K562 (cell line): ENCODE data around the gene SOCS3. TPM values are rescaled to one million over a fixed set of nuclear protein-coding genes. Genes with fewer than 3 reads are reported as not detected.
A peak's percentile ranks its signal among the peaks of the same experiment; 100 is the strongest.

Experiments used
- ARID2 ChIP-seq: fragments of 450-650 bp; IDR thresholded peaks from 2 replicates; pipeline ENCODE4 v1.6.1; 2017; ENCODE audit warnings: antibody characterized with exemption, mild to moderate bottlenecking
- BMI1 ChIP-seq: fragments of 150-350 bp; IDR thresholded peaks from 2 replicates; pipeline ENCODE4 v1.6.1; 2014; ENCODE audit warnings: low read length
- CHD4 ChIP-seq: fragments of 200-600 bp; sonication (generic); IDR thresholded peaks from 3 replicates; pipeline ENCODE4 v1.6.1; 2012; ENCODE audit warnings: low read depth, mild to moderate bottlenecking, mixed read lengths, low read length, inconsistent platforms; ENCODE audit not compliant: insufficient read depth, insufficient replicate concordance, poor library complexity, severe bottlenecking
- ELK3 ChIP-seq: fragments of 450-650 bp; formaldehyde crosslinking; IDR thresholded peaks from 2 replicates; pipeline ENCODE4 v1.4.0; 2020; ENCODE audit warnings: mild to moderate bottlenecking
- FOXK2 ChIP-seq, 2 experiments: fragments of 450-650 bp; IDR thresholded peaks in 1 of 2; conservative IDR thresholded peaks in 1 of 2; 2 replicates each; pipeline ENCODE4 v1.6.1; 2016; ENCODE audit warnings: low read depth in 2 of 2, mild to moderate bottlenecking in 1 of 2
- GABPB2 ChIP-seq: fragments of 250-450 bp; sonication (Bioruptor Pico); conservative IDR thresholded peaks from 2 replicates; pipeline ENCODE4 v1.5.1; 2021; ENCODE audit warnings: mild to moderate bottlenecking
- NCOA1 ChIP-seq: fragments of 450-650 bp; IDR thresholded peaks from 2 replicates; pipeline ENCODE4 v1.6.1; 2016; ENCODE audit warnings: low read depth
- RBBP5 ChIP-seq: fragments of 200-600 bp; sonication (generic); IDR thresholded peaks from 2 replicates; pipeline ENCODE4 v1.6.1; 2012; ENCODE audit warnings: borderline replicate concordance, mild to moderate bottlenecking, low read length, control low read depth, inconsistent platforms; ENCODE audit not compliant: insufficient read depth, poor library complexity, severe bottlenecking
- SIRT6 ChIP-seq: IDR thresholded peaks from one replicate; pipeline ENCODE4 v1.6.1; 2012; ENCODE audit warnings: low read depth, mild to moderate bottlenecking, control low read depth, inconsistent platforms, low read length, moderate library complexity
- TGIF2 ChIP-seq: sonication (generic); formaldehyde crosslinking; IDR thresholded peaks from 2 replicates; pipeline ENCODE4 v1.8.1; 2022; ENCODE audit warnings: mild to moderate bottlenecking, missing genetic modification reagents, moderate library complexity
- USF1 ChIP-seq: sonication (generic); formaldehyde crosslinking; IDR thresholded peaks from 2 replicates; pipeline ENCODE4 v1.9.0; 2022; ENCODE audit warnings: mild to moderate bottlenecking, missing genetic modification reagents
- ZNF395 ChIP-seq: fragments of 200-800 bp; sonication (Bioruptor generic); IDR thresholded peaks from 2 replicates; pipeline ENCODE4 v1.6.1; 2017; ENCODE audit warnings: missing genetic modification characterization, missing compliant biosample characterization
- ZNF785 ChIP-seq: fragments of 250-450 bp; sonication (Bioruptor Pico); IDR thresholded peaks from 2 replicates; pipeline ENCODE4 v1.4.0; 2020; ENCODE audit warnings: mild to moderate bottlenecking
- polyA plus RNA-seq, 8 experiments: library from polyadenylated mRNA; depleted of rRNA in 4 of 8; stranded (reverse) in 5 of 8; unstranded in 3 of 8; fragments of >200 nt; fragmentation: Nextera tagmentation in 2 of 8; fragmentation: Illumina TruSeq in 1 of 8; extraction: Ambion mirVana in 2 of 8; extraction: Trizol in 1 of 8; gene quantifications; 2 replicates each; pipeline versions ENCODE4 v1.2.1 to v1.2.3, GENCODE V29; 2011 to 2014; ENCODE audit warnings: inconsistent platforms in 1 of 8, missing spikeins in 1 of 8
- total RNA-seq, 7 experiments: library from RNA; depleted of rRNA in 6 of 7; stranded (reverse); fragments of >200 nt in 6 of 7; fragmentation: Illumina TruSeq in 2 of 7; extraction: Trizol in 2 of 7; gene quantifications; 2 replicates each; pipeline versions ENCODE4 v1.2.1 to v1.2.3, GENCODE V29; 2011 to 2021; ENCODE audit warnings: low replicate concordance in 1 of 7
- TF ChIP-seq, protein P1 (sequence below): fragments of 200-800 bp; sonication (Bioruptor generic); IDR thresholded peaks from 2 replicates; pipeline ENCODE4 v1.6.1; 2017; ENCODE audit warnings: missing genetic modification characterization, missing compliant biosample characterization
- TF ChIP-seq, protein P2 (sequence below), 2 experiments: fragments of 450-650 bp in 1 of 2; IDR thresholded peaks; 2 replicates each; pipeline ENCODE4 v1.6.1; 2011 to 2017; ENCODE audit warnings: low read depth in 2 of 2, antibody characterized with exemption in 1 of 2, borderline replicate concordance in 1 of 2, low read length in 1 of 2, mild to moderate bottlenecking in 1 of 2, mixed read lengths in 1 of 2; ENCODE audit not compliant: control insufficient read depth in 1 of 2

Gene SOCS3
- total and polyA plus RNA-seq, 9 of the 15 experiments (the other 6 are each of a cell fraction or from before 2014, with no cell fraction given): 0.56 to 38.9 (median 13.7) TPM

GRCh38 chr17:78315355-78316114, 44.3 kb downstream of the SOCS3 start (continued):
- TF ChIP-seq USF1 (CRISPR knock-in tag) (no peak), TGIF2 (CRISPR knock-in tag) (no peak), NCOA1 (peak; percentile 75; the same call in 1 of the 2 replicates), ARID2 (no peak), RBBP5 (peak; percentile 7), GABPB2 (CRISPR knock-in tag) (no peak), SIRT6 (no peak), CHD4 (no peak), BMI1 (no peak), ELK3 (CRISPR knock-in tag) (no peak), ZNF785 (CRISPR knock-in tag) (no peak), FOXK2 (conservative IDR thresholded peaks at IDR 0.05 in 1 of 2, IDR thresholded peaks at IDR 0.05 in 1 of 2; ENCODE audit: low read depth in 2 of 2) (peak; percentile 92 to 93), ZNF395 (CRISPR knock-in tag) (peak; percentile 64; the same call in 1 of the 2 replicates)
- TF ChIP-seq, protein P1, sequence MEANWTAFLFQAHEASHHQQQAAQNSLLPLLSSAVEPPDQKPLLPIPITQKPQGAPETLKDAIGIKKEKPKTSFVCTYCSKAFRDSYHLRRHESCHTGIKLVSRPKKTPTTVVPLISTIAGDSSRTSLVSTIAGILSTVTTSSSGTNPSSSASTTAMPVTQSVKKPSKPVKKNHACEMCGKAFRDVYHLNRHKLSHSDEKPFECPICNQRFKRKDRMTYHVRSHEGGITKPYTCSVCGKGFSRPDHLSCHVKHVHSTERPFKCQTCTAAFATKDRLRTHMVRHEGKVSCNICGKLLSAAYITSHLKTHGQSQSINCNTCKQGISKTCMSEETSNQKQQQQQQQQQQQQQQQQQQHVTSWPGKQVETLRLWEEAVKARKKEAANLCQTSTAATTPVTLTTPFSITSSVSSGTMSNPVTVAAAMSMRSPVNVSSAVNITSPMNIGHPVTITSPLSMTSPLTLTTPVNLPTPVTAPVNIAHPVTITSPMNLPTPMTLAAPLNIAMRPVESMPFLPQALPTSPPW (CRISPR knock-in tag): peak; percentile 79
- TF ChIP-seq, protein P2, sequence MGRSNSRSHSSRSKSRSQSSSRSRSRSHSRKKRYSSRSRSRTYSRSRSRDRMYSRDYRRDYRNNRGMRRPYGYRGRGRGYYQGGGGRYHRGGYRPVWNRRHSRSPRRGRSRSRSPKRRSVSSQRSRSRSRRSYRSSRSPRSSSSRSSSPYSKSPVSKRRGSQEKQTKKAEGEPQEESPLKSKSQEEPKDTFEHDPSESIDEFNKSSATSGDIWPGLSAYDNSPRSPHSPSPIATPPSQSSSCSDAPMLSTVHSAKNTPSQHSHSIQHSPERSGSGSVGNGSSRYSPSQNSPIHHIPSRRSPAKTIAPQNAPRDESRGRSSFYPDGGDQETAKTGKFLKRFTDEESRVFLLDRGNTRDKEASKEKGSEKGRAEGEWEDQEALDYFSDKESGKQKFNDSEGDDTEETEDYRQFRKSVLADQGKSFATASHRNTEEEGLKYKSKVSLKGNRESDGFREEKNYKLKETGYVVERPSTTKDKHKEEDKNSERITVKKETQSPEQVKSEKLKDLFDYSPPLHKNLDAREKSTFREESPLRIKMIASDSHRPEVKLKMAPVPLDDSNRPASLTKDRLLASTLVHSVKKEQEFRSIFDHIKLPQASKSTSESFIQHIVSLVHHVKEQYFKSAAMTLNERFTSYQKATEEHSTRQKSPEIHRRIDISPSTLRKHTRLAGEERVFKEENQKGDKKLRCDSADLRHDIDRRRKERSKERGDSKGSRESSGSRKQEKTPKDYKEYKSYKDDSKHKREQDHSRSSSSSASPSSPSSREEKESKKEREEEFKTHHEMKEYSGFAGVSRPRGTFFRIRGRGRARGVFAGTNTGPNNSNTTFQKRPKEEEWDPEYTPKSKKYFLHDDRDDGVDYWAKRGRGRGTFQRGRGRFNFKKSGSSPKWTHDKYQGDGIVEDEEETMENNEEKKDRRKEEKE (IDR thresholded peaks at IDR 0.05; ENCODE audit: borderline replicate concordance in 1 of 2, control insufficient read depth in 1 of 2, low read depth in 2 of 2, low read length in 1 of 2): no peak
